GM10266 (cell line): ENCODE results near the gene MDFI.

Experiments
- DNase-seq: peaks from one replicate; pipeline ENCODE4 v3.0.0; 2012; ENCODE audit errors: extremely low spot score
- CTCF ChIP-seq: IDR thresholded peaks from 2 replicates; pipeline ENCODE4 v1.5.1; 2012; ENCODE audit warnings: mild to moderate bottlenecking, low read depth; ENCODE audit not compliant: control insufficient read depth, insufficient read depth; ENCODE audit errors: missing control alignments

MDFI gene

GRCh38 chr6:41624621-41625380, 13.5 kb upstream of the MDFI start:
- DNase-seq, result no peak
- no peak for TF ChIP-seq CTCF

- no peak for TF ChIP-seq CTCF
Measured at GRCh38 chr6:41625442-41625841, 12.8 kb upstream of the MDFI start.

GRCh38 chr6:41626022-41626421, 12.2 kb upstream of the MDFI start:
- no peak for TF ChIP-seq CTCF
- no peak for DNase-seq

More at GRCh38 chr6:41625442-41625841, 12.8 kb upstream of the MDFI start:
- DNase-seq, result no peak

GRCh38 chr6:41626917-41627316, 11.4 kb upstream of the MDFI start:
- no peak for TF ChIP-seq CTCF

GRCh38 chr6:41629128-41629527, 9.1 kb upstream of the MDFI start:
- no peak for DNase-seq
- no peak for TF ChIP-seq CTCF

More at GRCh38 chr6:41626917-41627316, 11.4 kb upstream of the MDFI start:
- no peak for DNase-seq

GRCh38 chr6:41630069-41630468, 8.2 kb upstream of the MDFI start:
- no peak for TF ChIP-seq CTCF
- no peak for DNase-seq

GRCh38 chr6:41630946-41631345, 7.3 kb upstream of the MDFI start:
- no peak for DNase-seq
- no peak for TF ChIP-seq CTCF
